K562 (cell line): Measurements from ENCODE around the gene NUDT1. TPM values are rescaled to one million over a fixed set of nuclear protein-coding genes. Genes with fewer than 3 reads are reported as not detected.

Experiments used
- ATAC-seq: fragments of 200-7000 bp; cut with Tn5 transposase; 3 replicates; pipeline ENCODE4 v1.9.1; 2020; ENCODE audit warnings: moderate library complexity
- BruUV-seq: library from RNA; stranded (reverse); fragments of 400-500 nt; replicated peaks from 2 replicates; lab custom pipeline; 2021; lab: Mats Ljungman, UMichigan
- CTCF ChIA-PET: fragments of 300-600 bp; formaldehyde crosslinking; extraction: SDS; loops from one replicate; lab custom pipeline; 2021; ENCODE audit warnings: low intra/inter-chr PET ratio; lab: Yijun Ruan, JAX
- POLR2A ChIA-PET: fragments of 300-600, 350-650 bp; sonication (Branson Sonifier 250); formaldehyde crosslinking; extraction: SDS; loops from one replicate; lab custom pipeline; 2021; ENCODE audit warnings: antibody characterized with exemption, inconsistent platforms; lab: Yijun Ruan, JAX
- DNase-seq, 4 experiments: peaks; one replicate each; pipeline versions ENCODE4 v3.0.0 to v3.0.0-alpha.2; 2011 to 2018; ENCODE audit warnings: low spot score in 3 of 4, mixed read lengths in 3 of 4; ENCODE audit errors: extremely low read depth in 1 of 4
- FAIRE-seq: peaks from 2 replicates; lab custom pipeline; 2011; peaks lifted over from hg19 to GRCh38; lab: Jason Lieb, UNC
- H2AFZ ChIP-seq: 2 replicates; pipeline ENCODE4 v1.6.0; 2011; ENCODE audit warnings: low read depth, low read length, control low read depth, inconsistent platforms
- H3K27ac ChIP-seq: fragments of 200-600 bp; 3 replicates; pipeline ENCODE4 v1.8.0; 2011; ENCODE audit warnings: low read depth, mild to moderate bottlenecking, control low read depth, inconsistent platforms, low read length, moderate library complexity, mixed read lengths; ENCODE audit errors: extremely low read depth
- H3K27me3 ChIP-seq, 2 experiments: fragments of 300-600 bp in 1 of 2; 2 replicates in 1 of 2; 3 replicates in 1 of 2; pipeline versions ENCODE4 v1.6.0 to v1.8.0; 2011; ENCODE audit warnings: inconsistent platforms in 2 of 2, low read length in 2 of 2, mild to moderate bottlenecking in 1 of 2, mixed read lengths in 1 of 2, moderate library complexity in 1 of 2; ENCODE audit not compliant: control insufficient read depth in 2 of 2, insufficient read depth in 2 of 2
- H3K36me3 ChIP-seq: fragments of 300-600 bp; 3 replicates; pipeline ENCODE4 v1.8.0; 2011; ENCODE audit warnings: mild to moderate bottlenecking, low read length, inconsistent platforms; ENCODE audit not compliant: control insufficient read depth, insufficient read depth
- H3K4me1 ChIP-seq, 2 experiments: fragments of 200-600 bp in 1 of 2; replicated peaks in 1 of 2; 2 replicates in 1 of 2; 3 replicates in 1 of 2; pipeline versions ENCODE4 v1.5.1 to v1.8.0; 2011; ENCODE audit warnings: inconsistent platforms in 2 of 2, low read length in 2 of 2, mild to moderate bottlenecking in 1 of 2, mixed read lengths in 1 of 2, moderate library complexity in 1 of 2; ENCODE audit not compliant: control insufficient read depth in 2 of 2, insufficient read depth in 2 of 2
- H3K4me2 ChIP-seq: 2 replicates; pipeline ENCODE4 v1.6.1; 2011; ENCODE audit warnings: low read length, control low read depth, inconsistent platforms, mixed read lengths; ENCODE audit not compliant: insufficient read depth
- H3K4me3 ChIP-seq: fragments of 200-600 bp; sonication (generic), shearing (Covaris generic); 2 replicates; pipeline ENCODE4 v1.5.1; 2016; ENCODE audit warnings: control low read depth, inconsistent platforms
- H3K79me2 ChIP-seq: fragments of 200-600 bp; 3 replicates; pipeline ENCODE4 v1.8.0; 2011; ENCODE audit warnings: low read length, inconsistent platforms; ENCODE audit not compliant: control insufficient read depth, insufficient read depth
- H3K9ac ChIP-seq, 2 experiments: 2 replicates each; pipeline versions ENCODE4 v1.6.0 to v1.6.1; 2011; ENCODE audit warnings: low read depth in 2 of 2, low read length in 2 of 2, control low read depth in 1 of 2, inconsistent platforms in 1 of 2, mild to moderate bottlenecking in 1 of 2, mixed read lengths in 1 of 2; ENCODE audit not compliant: insufficient read depth in 1 of 2
- H3K9me1 ChIP-seq: one replicate; pipeline ENCODE4 v1.6.0; 2011; ENCODE audit warnings: inconsistent platforms, mild to moderate bottlenecking, low read length, moderate library complexity; ENCODE audit not compliant: control insufficient read depth, insufficient read depth
- H3K9me3 ChIP-seq: replicated peaks from 2 replicates; pipeline ENCODE4 v1.5.1; 2011; ENCODE audit warnings: low read depth, low read length, inconsistent platforms; ENCODE audit not compliant: control insufficient read depth, insufficient read depth
- H4K20me1 ChIP-seq: replicated peaks from 2 replicates; pipeline ENCODE4 v1.6.1; 2011; ENCODE audit warnings: low read length, inconsistent platforms, mixed read lengths; ENCODE audit not compliant: control insufficient read depth, insufficient read depth
- ADNP ChIP-seq: fragments of 200-800 bp; sonication (Bioruptor generic); IDR thresholded peaks from 2 replicates; pipeline ENCODE4 v1.6.1; 2016; ENCODE audit warnings: missing genetic modification characterization, missing compliant biosample characterization
- HMGXB4 ChIP-seq: sonication (generic); formaldehyde crosslinking; IDR thresholded peaks from 2 replicates; pipeline ENCODE4 v1.8.1; 2023; ENCODE audit warnings: mild to moderate bottlenecking, missing genetic modification reagents
- IFI16 ChIP-seq: fragments of 250-450 bp; sonication (Bioruptor Pico); IDR thresholded peaks from 2 replicates; pipeline ENCODE4 v2.1.2; 2022; ENCODE audit warnings: mild to moderate bottlenecking, inconsistent platforms
- JUNB ChIP-seq: fragments of 450-650 bp; formaldehyde crosslinking; conservative IDR thresholded peaks from 2 replicates; pipeline ENCODE4 v1.4.0; 2020; ENCODE audit warnings: mild to moderate bottlenecking
- LARP7 ChIP-seq: fragments of 450-650 bp; IDR thresholded peaks from 2 replicates; pipeline ENCODE4 v1.6.1; 2016
- RBM14 ChIP-seq: fragments of 200-400 bp; formaldehyde crosslinking; IDR thresholded peaks from 2 replicates; pipeline ENCODE4 v1.6.1; 2018; ENCODE audit warnings: low read depth, mild to moderate bottlenecking, low read length, moderate library complexity, borderline replicate concordance; ENCODE audit not compliant: insufficient read depth
- RCOR1 ChIP-seq, 2 experiments: IDR thresholded peaks; 2 replicates each; pipeline ENCODE4 v1.6.1; 2012; ENCODE audit warnings: low read depth in 2 of 2, low read length in 2 of 2, borderline replicate concordance in 1 of 2, improper control_type of control experiment in 1 of 2
- SIN3B ChIP-seq: fragments of 450-650 bp; IDR thresholded peaks from 2 replicates; pipeline ENCODE4 v1.6.1; 2017; ENCODE audit warnings: low read depth, mild to moderate bottlenecking, moderate library complexity
- ZC3H11A ChIP-seq: IDR thresholded peaks from 2 replicates; pipeline ENCODE4 v1.6.1; 2012; ENCODE audit warnings: low read depth, low read length, improper control_type of control experiment
- ZNF165 ChIP-seq: fragments of 250-450 bp; sonication (Bioruptor Pico); IDR thresholded peaks from 2 replicates; pipeline ENCODE4 v1.4.0; 2020; ENCODE audit warnings: borderline replicate concordance
- ZNF324 ChIP-seq: fragments of 250-450 bp; sonication (Bioruptor Pico); IDR thresholded peaks from 2 replicates; pipeline ENCODE4 v1.4.0; 2020; ENCODE audit warnings: mild to moderate bottlenecking
- ZNF77 ChIP-seq: fragments of 250-450 bp; sonication (Bioruptor Pico); IDR thresholded peaks from 2 replicates; pipeline ENCODE4 v1.5.0; 2020
- ZSCAN29 ChIP-seq: fragments of 450-650 bp; IDR thresholded peaks from 2 replicates; pipeline ENCODE4 v1.6.1; 2017
- WGBS: fragments of 100-300 bp; shearing (Covaris generic); methylation state at CpG from one replicate; pipeline ENCODE4 v1.1.6; 2016; ENCODE audit warnings: low coverage, mixed read lengths; ENCODE audit not compliant: insufficient coverage; ENCODE audit errors: missing lambda C conversion rate; 5-methylcytosine and 5-hydroxymethylcytosine counted together
- in situ Hi-C: fragments of 300-500 bp; cut with MboI; formaldehyde crosslinking; loops from 4 replicates; pipeline ENCODE4 v1.15.0; 2018; ENCODE audit warnings: inconsistent platforms, mixed read lengths
- intact Hi-C: fragments of 100-400 bp; cut with micrococcal nuclease; formaldehyde crosslinking; loops from 2 replicates; pipeline ENCODE4 v1.14.2; 2022
- polyA plus RNA-seq, 8 experiments: library from polyadenylated mRNA; depleted of rRNA in 4 of 8; stranded (reverse) in 5 of 8; unstranded in 3 of 8; fragments of >200 nt; fragmentation: Nextera tagmentation in 2 of 8; fragmentation: Illumina TruSeq in 1 of 8; extraction: Ambion mirVana in 2 of 8; extraction: Trizol in 1 of 8; gene quantifications; 2 replicates each; pipeline versions ENCODE4 v1.2.1 to v1.2.3, GENCODE V29; 2011 to 2014; ENCODE audit warnings: inconsistent platforms in 1 of 8, missing spikeins in 1 of 8
- total RNA-seq, 7 experiments: library from RNA; depleted of rRNA in 6 of 7; stranded (reverse); fragments of >200 nt in 6 of 7; fragmentation: Illumina TruSeq in 2 of 7; extraction: Trizol in 2 of 7; gene quantifications; 2 replicates each; pipeline versions ENCODE4 v1.2.1 to v1.2.3, GENCODE V29; 2011 to 2021; ENCODE audit warnings: low replicate concordance in 1 of 7

Gene NUDT1
- total and polyA plus RNA-seq, 9 of the 15 experiments (the other 6 are each of a cell fraction or from before 2014, with no cell fraction given), result 5.3 to 73.3 (median 29.6) TPM

GRCh38 chr7:2204446-2204845 is 37.6 kb upstream of the NUDT1 start:
- FAIRE-seq (no peak), ATAC-seq (no peak), DNase-seq (no peak)
- Histone ChIP-seq H3K27me3 (no peaks in the 10 kb centered on the region), H3K4me3 (no peak overlapping the region), H3K27ac (no peak overlapping the region), H3K79me2 (no peaks in the 10 kb centered on the region), H4K20me1 (no peaks in the 10 kb centered on the region; the same call in none of the 2 replicates), H3K9ac (no peak overlapping the region), H3K4me2 (no peak overlapping the region), H3K36me3 (peaks cover 65% of the 10 kb centered on the region; the same call in 2 of the 3 replicates), H3K9me1 (no peaks in the 10 kb centered on the region), H2AFZ (no peak overlapping the region), H3K4me1 (peaks cover 0 to 14% of the 10 kb centered on the region in 2 experiments; a peak in 1 of 5 replicates), H3K9me3 (no peaks in the 10 kb centered on the region)
- POLR2A ChIA-PET, result interaction anchor here (2.1 kb wide), 1 partner anchor 9 kb away, joined by 5 read pairs; no protein-coding TSS in a partner anchor
- TF ChIP-seq RCOR1 (IDR thresholded peaks at IDR 0.05; ENCODE audit: borderline replicate concordance in 1 of 2, low read depth in 2 of 2, low read length in 2 of 2) (no peak), ADNP (tag) (no peak), RBM14 (no peak), ZNF77 (CRISPR knock-in tag) (no peak), SIN3B (no peak), ZNF165 (CRISPR knock-in tag) (no peak), ZNF324 (no peak), ZSCAN29 (no peak), HMGXB4 (CRISPR knock-in tag) (no peak), LARP7 (no peak), JUNB (CRISPR knock-in tag) (no peak), IFI16 (CRISPR knock-in tag) (no peak), ZC3H11A (no peak)
- in situ Hi-C loops (loop anchor here (10.0 kb wide), 1 partner anchor 620 kb away; no protein-coding TSS in a partner anchor), intact Hi-C loops (loop anchor here (10.0 kb wide), 1 partner anchor 630 kb away; the partner anchor contains the start of gene PSMG3)
- CTCF ChIA-PET, result no interaction called here
- BruUV-seq, result no TSS peak
- 96% methylated on average over 11 of the region's 11 CpGs for WGBS
